H1 (cell line): Measurements from ENCODE around the gene REELD1. TPM values are rescaled to one million over a fixed set of nuclear protein-coding genes. Genes with fewer than 3 reads are reported as not detected.

Source experiments
- CTCF ChIA-PET: fragments of 300-600 bp; sonication (Branson Sonifier 250); formaldehyde crosslinking; loops from one replicate; lab custom pipeline; 2021; ENCODE audit not compliant: partially characterized antibody; lab: Charles Lee
- POLR2A ChIA-PET: fragments of 300-600 bp; sonication (Branson Sonifier 250); formaldehyde crosslinking; loops from one replicate; lab custom pipeline; 2021; ENCODE audit warnings: inconsistent platforms; ENCODE audit not compliant: partially characterized antibody; lab: Charles Lee
- DNase-seq, 2 experiments: peaks; one replicate each; pipeline versions ENCODE4 v3.0.0 to v3.0.0-alpha.2; 2010 to 2022; ENCODE audit warnings: low spot score in 2 of 2, low read depth in 1 of 2, mixed read lengths in 1 of 2
- FAIRE-seq: peaks from 2 replicates; lab custom pipeline; 2011; peaks lifted over from hg19 to GRCh38; lab: Jason Lieb, UNC
- H2AFZ ChIP-seq: 2 replicates; pipeline ENCODE4 v1.8.1; 2012; ENCODE audit warnings: low read length, inconsistent platforms
- H2AK5ac ChIP-seq: 2 replicates; pipeline ENCODE4 v1.6.1; 2013; ENCODE audit warnings: low read depth, low read length
- H2BK120ac ChIP-seq: replicated peaks from 2 replicates; pipeline ENCODE3; 2013; ENCODE audit warnings: low read depth, low read length, inconsistent platforms
- H2BK12ac ChIP-seq: 2 replicates; pipeline ENCODE4 v1.6.1; 2013; ENCODE audit warnings: low read depth, low read length
- H2BK15ac ChIP-seq: 2 replicates; pipeline ENCODE4 v1.6.1; 2013; ENCODE audit warnings: low read length
- H2BK20ac ChIP-seq: 2 replicates; pipeline ENCODE4 v1.6.1; 2013; ENCODE audit warnings: low read length
- H2BK5ac ChIP-seq: 2 replicates; pipeline ENCODE4 v1.6.1; 2013; ENCODE audit warnings: low read depth, low read length
- H3K14ac ChIP-seq: 2 replicates; pipeline ENCODE4 v1.6.1; 2013; ENCODE audit warnings: inconsistent platforms; ENCODE audit not compliant: insufficient read length
- H3K18ac ChIP-seq: 2 replicates; pipeline ENCODE4 v1.6.1; 2013; ENCODE audit warnings: low read length; ENCODE audit errors: extremely low read depth
- H3K23ac ChIP-seq: 2 replicates; pipeline ENCODE4 v1.6.1; 2013; ENCODE audit warnings: inconsistent platforms; ENCODE audit not compliant: insufficient read length
- H3K23me2 ChIP-seq: 2 replicates; pipeline ENCODE4 v1.6.1; 2013; ENCODE audit warnings: low read depth, low read length
- H3K27ac ChIP-seq: 2 replicates; pipeline ENCODE4 v1.6.1; 2011; ENCODE audit warnings: low read depth, low read length, inconsistent platforms
- H3K27me3 ChIP-seq, 4 experiments: replicated peaks in 1 of 4; 1 replicate in 1 of 4; 2 replicates in 3 of 4; pipeline versions ENCODE4 v1.6.1 to v1.8.1; 2011 to 2013; ENCODE audit warnings: low read length in 3 of 4, mild to moderate bottlenecking in 3 of 4, inconsistent platforms in 2 of 4, mixed read lengths in 2 of 4, moderate library complexity in 1 of 4; ENCODE audit not compliant: control insufficient read depth in 3 of 4, insufficient read depth in 3 of 4; ENCODE audit errors: extremely low read depth in 1 of 4
- H3K36me3 ChIP-seq, 4 experiments: 2 replicates each; pipeline versions ENCODE4 v1.6.1 to v1.8.1; 2011 to 2013; ENCODE audit warnings: mild to moderate bottlenecking in 4 of 4, low read length in 3 of 4, moderate library complexity in 2 of 4, control low read depth in 1 of 4, inconsistent platforms in 1 of 4; ENCODE audit not compliant: insufficient read depth in 4 of 4, control insufficient read depth in 2 of 4
- H3K4ac ChIP-seq: replicated peaks from 2 replicates; pipeline ENCODE3; 2013; ENCODE audit warnings: low read length, low read depth, mixed read lengths, inconsistent platforms; ENCODE audit not compliant: insufficient read length
- H3K4me1 ChIP-seq, 4 experiments: replicated peaks in 1 of 4; 1 replicate in 1 of 4; 2 replicates in 3 of 4; pipeline versions ENCODE4 v1.6.1 to v1.8.1; 2011 to 2013; ENCODE audit warnings: low read length in 3 of 4, inconsistent platforms in 2 of 4, mixed read lengths in 1 of 4; ENCODE audit not compliant: insufficient read depth in 4 of 4, control insufficient read depth in 3 of 4
- H3K4me2 ChIP-seq, 2 experiments: 2 replicates each; pipeline versions ENCODE4 v1.6.1 to v1.8.1; 2011 to 2013; ENCODE audit warnings: low read depth in 2 of 2, low read length in 2 of 2, control low read depth in 1 of 2, inconsistent platforms in 1 of 2, mild to moderate bottlenecking in 1 of 2; ENCODE audit not compliant: insufficient read depth in 1 of 2
- H3K4me3 ChIP-seq, 4 experiments: fragments of 200-600, 300-600 bp in 1 of 4; sonication (generic), shearing (Covaris generic), sonication (Bioruptor Twin) in 1 of 4; 2 replicates each; pipeline versions ENCODE4 v1.5.1 to v1.8.1; 2011 to 2016; ENCODE audit warnings: low read length in 4 of 4, low read depth in 3 of 4, control low read depth in 2 of 4, inconsistent platforms in 2 of 4, mild to moderate bottlenecking in 2 of 4, mixed read lengths in 1 of 4, moderate library complexity in 1 of 4; ENCODE audit not compliant: insufficient read depth in 2 of 4; ENCODE audit errors: extremely low read depth in 1 of 4
- H3K56ac ChIP-seq: replicated peaks from 2 replicates; pipeline ENCODE3; 2013; ENCODE audit warnings: low read depth, mild to moderate bottlenecking, mixed read lengths, low read length, inconsistent platforms; ENCODE audit not compliant: insufficient read length
- H3K79me1 ChIP-seq: 2 replicates; pipeline ENCODE4 v1.6.1; 2013; ENCODE audit warnings: low read depth, low read length, control low read depth
- H3K79me2 ChIP-seq, 2 experiments: 2 replicates each; pipeline versions ENCODE4 v1.6.1 to v1.8.1; 2012 to 2013; ENCODE audit warnings: low read length in 2 of 2, mild to moderate bottlenecking in 2 of 2, inconsistent platforms in 1 of 2; ENCODE audit not compliant: insufficient read depth in 2 of 2, control insufficient read depth in 1 of 2
- H3K9ac ChIP-seq, 4 experiments: replicated peaks in 1 of 4; 1 replicate in 1 of 4; 2 replicates in 3 of 4; pipeline versions ENCODE4 v1.6.1 to v1.8.1; 2011 to 2013; ENCODE audit warnings: low read depth in 3 of 4, low read length in 3 of 4, control low read depth in 2 of 4, mild to moderate bottlenecking in 2 of 4, moderate library complexity in 2 of 4, inconsistent platforms in 1 of 4; ENCODE audit errors: extremely low read depth in 1 of 4
- H3K9me3 ChIP-seq, 2 experiments: 2 replicates each; pipeline versions ENCODE4 v1.6.1 to v1.8.1; 2012 to 2013; ENCODE audit warnings: mild to moderate bottlenecking in 2 of 2, moderate library complexity in 2 of 2, control low read depth in 1 of 2, inconsistent platforms in 1 of 2, low read depth in 1 of 2, low read length in 1 of 2, mixed read lengths in 1 of 2; ENCODE audit not compliant: insufficient read depth in 2 of 2
- H4K20me1 ChIP-seq, 2 experiments: replicated peaks in 1 of 2; 2 replicates each; pipeline versions ENCODE3 to v1.8.1; 2011 to 2013; ENCODE audit warnings: inconsistent platforms in 2 of 2, low read length in 2 of 2, mild to moderate bottlenecking in 1 of 2; ENCODE audit not compliant: insufficient read depth in 2 of 2, control insufficient read depth in 1 of 2
- H4K5ac ChIP-seq: 2 replicates; pipeline ENCODE4 v1.6.1; 2013; ENCODE audit warnings: low read length, low read depth, mixed read lengths, inconsistent platforms; ENCODE audit not compliant: insufficient read length
- H4K8ac ChIP-seq: 2 replicates; pipeline ENCODE4 v1.8.0; 2013; ENCODE audit warnings: mild to moderate bottlenecking, moderate library complexity, low read length, inconsistent platforms; ENCODE audit not compliant: insufficient read depth; ENCODE audit errors: extremely low read depth
- H4K91ac ChIP-seq: replicated peaks from 2 replicates; pipeline ENCODE3; 2013; ENCODE audit warnings: low read length, mixed read lengths, inconsistent platforms; ENCODE audit not compliant: insufficient read length
- MAFK ChIP-seq: IDR thresholded peaks from 2 replicates; pipeline ENCODE4 v1.6.1; 2012; ENCODE audit warnings: low read depth, mild to moderate bottlenecking, improper control_type of control experiment, low read length
- YY1 ChIP-seq: IDR thresholded peaks from 2 replicates; pipeline ENCODE4 v1.6.1; 2011; ENCODE audit warnings: low read depth, mild to moderate bottlenecking, low read length
- WGBS, 2 experiments: shearing (Covaris generic) in 1 of 2; methylation state at CpG; one replicate each; pipeline versions ENCODE4 v1.1.6 to v1.1.7; 2013 to 2015; ENCODE audit warnings: low lambda C conversion rate in 2 of 2, mixed read lengths in 2 of 2, inconsistent platforms in 1 of 2, low coverage in 1 of 2, missing lambda C conversion rate in 1 of 2; ENCODE audit not compliant: insufficient replicate concordance in 2 of 2, insufficient coverage in 1 of 2, insufficient read length in 1 of 2; ENCODE audit errors: extremely low coverage in 1 of 2, missing lambda C conversion rate in 1 of 2; 5-methylcytosine and 5-hydroxymethylcytosine counted together
- polyA plus RNA-seq, 7 experiments: library from polyadenylated mRNA; depleted of rRNA in 3 of 7; stranded (reverse) in 5 of 7; unstranded in 2 of 7; fragments of >200 nt in 5 of 7; fragments of 200-250 nt in 2 of 7; gene quantifications; 1 replicate in 5 of 7; 2 replicates in 1 of 7; 4 replicates in 1 of 7; pipeline versions ENCODE4 v1.2.1 to v1.2.3, GENCODE V29; 2011 to 2013; ENCODE audit warnings: missing spikeins in 2 of 7, mixed read lengths in 2 of 7
- total RNA-seq: library from RNA; stranded (reverse); fragmentation: NEBNext Ultra II Directional; extraction: Animal tissue kit (Norgen Biotek cat#: 25700); gene quantifications from 2 replicates; pipeline ENCODE4 v1.2.1, GENCODE V29; 2021

The REELD1 gene
- total and polyA plus RNA-seq, 2 of the 8 experiments (the other 6 are each of a cell fraction or from before 2014, with no cell fraction given), result 0.03 TPM; not detected in 1

DNA sequence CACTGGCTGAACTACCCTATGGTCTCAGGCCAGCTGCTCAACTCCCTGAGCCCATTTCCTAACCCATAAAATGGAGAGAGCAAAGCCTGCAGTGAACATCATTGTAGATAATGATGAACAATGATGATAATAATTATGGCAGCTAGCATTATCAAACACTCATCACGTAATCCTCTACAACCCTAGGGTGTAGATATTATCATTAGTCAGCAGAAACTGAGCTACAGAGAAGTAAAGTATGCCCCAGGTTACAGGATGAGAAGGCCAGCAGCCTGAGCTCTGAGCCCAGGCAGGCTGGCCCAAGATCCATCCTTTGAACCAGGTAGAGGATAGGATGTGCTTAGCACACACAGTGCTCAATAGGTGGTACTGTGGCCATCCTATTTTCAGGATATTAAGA, 43.2 kb downstream of the REELD1 start:
- no peak overlapping the region for H4K5ac ChIP-seq
- H2BK15ac ChIP-seq, result no peak overlapping the region

More for the DNA sequence above, 43.2 kb downstream of the REELD1 start:
- Histone ChIP-seq H3K4ac (no peak overlapping the region), H3K14ac (no peak overlapping the region), H2AFZ (no peak overlapping the region), H3K27ac (no peak overlapping the region), H3K36me3 (no peaks in the 10 kb centered on the region), H2BK20ac (no peak overlapping the region), H2BK5ac (no peak overlapping the region), H3K79me2 (no peaks in the 10 kb centered on the region), H4K20me1 (no peaks in the 10 kb centered on the region), H2AK5ac (no peak overlapping the region), H3K9me3 (no peaks in the 10 kb centered on the region), H3K79me1 (no peaks in the 10 kb centered on the region), H3K23me2 (no peaks in the 10 kb centered on the region), H3K9ac (no peak overlapping the region), H4K8ac (no peak overlapping the region), H3K23ac (no peak overlapping the region), H3K4me3 (no peak overlapping the region), H2BK12ac (no peak overlapping the region), H4K91ac (no peak overlapping the region), H3K4me2 (no peak overlapping the region), H2BK120ac (no peak overlapping the region), H3K27me3 (no peaks in the 10 kb centered on the region), H3K18ac (no peak overlapping the region), H3K56ac (no peak overlapping the region), H3K4me1 (no peaks in the 10 kb centered on the region)
- DNase-seq (no peak), FAIRE-seq (no peak)
- TF ChIP-seq MAFK, result 0 out of 2 replicates have a peak, but pooled peaks have one; percentile 20
- TF ChIP-seq YY1, result no peak
- ChIA-PET POLR2A (no interaction called here), CTCF (no interaction called here)
- WGBS, 2 experiments, result 100% methylated on average over 1 of the region's 1 CpG; no CpG with 5 or more reads in 1 of the 2 experiments
